Lower lobe of right lung (tissue), 2 donors: Measurements from ENCODE around the gene TEX11. TPM values are rescaled to one million over a fixed set of nuclear protein-coding genes. Genes with fewer than 3 reads are reported as not detected.

Experiments
- ATAC-seq, 2 donors: fragments of 200-7000 bp; cut with Tn5 transposase; one replicate each; pipeline ENCODE4 v1.9.1; 2020 to 2022; ENCODE audit warnings: mild to moderate bottlenecking in 2 of 2, moderate library complexity in 2 of 2
- DNase-seq: peaks from one replicate; pipeline ENCODE4 v3.0.0-alpha.2; 2020
- H3K27ac ChIP-seq: fragments of 200-600 bp; one replicate; pipeline ENCODE4 v1.8.0; 2022
- H3K27me3 ChIP-seq: fragments of 200-600 bp; one replicate; pipeline ENCODE4 v1.8.0; 2022; ENCODE audit warnings: low read depth
- H3K36me3 ChIP-seq: fragments of 200-600 bp; one replicate; pipeline ENCODE4 v1.8.0; 2022; ENCODE audit warnings: mild to moderate bottlenecking
- H3K4me1 ChIP-seq: fragments of 200-600 bp; one replicate; pipeline ENCODE4 v1.8.0; 2022
- H3K4me3 ChIP-seq: fragments of 200-600 bp; one replicate; pipeline ENCODE4 v1.8.0; 2022; ENCODE audit warnings: mild to moderate bottlenecking
- H3K9me3 ChIP-seq: fragments of 200-600 bp; one replicate; pipeline ENCODE4 v1.8.0; 2022
- intact Hi-C: fragments of 100-400 bp; cut with DNase I; formaldehyde crosslinking; loops from one replicate; pipeline ENCODE4 v1.11.0; 2022
- total RNA-seq: library from RNA; stranded (reverse); fragmentation: NEBNext Ultra II Directional; extraction: Animal tissue kit (Norgen Biotek cat#: 25700); gene quantifications from one replicate; pipeline ENCODE4 v1.2.1, GENCODE V29; 2021
- TF ChIP-seq, protein P1 (sequence below): fragments of 200-600 bp; IDR thresholded peaks from one replicate; pipeline ENCODE4 v1.8.0; 2022; ENCODE audit warnings: antibody characterized with exemption, mild to moderate bottlenecking
- donor health status: DM: no; HTN: yes; CAD: no; lungs with severe emphysema.

The TEX11 gene
- total RNA-seq, 1 donor from 2014 or later, result not detected

DNA sequence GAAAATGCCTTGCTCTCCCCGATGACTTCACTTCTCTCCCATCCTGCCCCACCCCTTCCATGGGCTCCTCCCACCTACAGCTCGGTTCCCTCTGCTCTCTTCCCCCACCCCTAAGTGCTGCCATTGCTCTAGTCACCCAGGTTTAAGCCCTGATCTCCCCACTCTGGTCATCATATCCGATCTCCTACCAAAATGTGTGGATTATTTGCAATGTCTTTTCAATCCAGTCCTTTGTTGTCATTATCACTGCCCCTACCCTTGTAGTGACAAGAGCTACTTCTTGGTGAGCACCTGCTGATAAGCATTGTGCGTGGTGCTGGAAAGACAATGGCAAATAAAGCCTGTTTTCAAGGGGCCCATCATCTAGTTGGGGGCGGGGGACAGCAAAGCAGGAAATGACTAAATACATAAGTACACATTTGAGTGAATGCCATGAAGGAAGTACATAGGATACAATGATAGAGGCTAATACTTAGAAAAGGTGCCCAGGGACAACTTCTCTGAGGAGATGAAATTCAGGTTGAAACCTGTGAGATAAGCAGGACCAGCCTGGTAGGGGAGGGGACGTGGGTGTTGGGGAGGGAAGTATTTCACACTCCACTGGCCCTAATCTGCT, 400.1 kb downstream of the TEX11 start:
- DNase-seq (no peak), ATAC-seq (no peak)
- H3K27ac ChIP-seq, result no peak overlapping the region
- no peaks in the 10 kb centered on the region for H3K36me3 ChIP-seq
- H3K9me3 ChIP-seq, result no peaks in the 10 kb centered on the region
- intact Hi-C loops, result no loop called here
- H3K4me3 ChIP-seq, result no peak overlapping the region
- H3K4me1 ChIP-seq, result no peaks in the 10 kb centered on the region
- no peaks in the 10 kb centered on the region for H3K27me3 ChIP-seq
- TF ChIP-seq, protein P1, sequence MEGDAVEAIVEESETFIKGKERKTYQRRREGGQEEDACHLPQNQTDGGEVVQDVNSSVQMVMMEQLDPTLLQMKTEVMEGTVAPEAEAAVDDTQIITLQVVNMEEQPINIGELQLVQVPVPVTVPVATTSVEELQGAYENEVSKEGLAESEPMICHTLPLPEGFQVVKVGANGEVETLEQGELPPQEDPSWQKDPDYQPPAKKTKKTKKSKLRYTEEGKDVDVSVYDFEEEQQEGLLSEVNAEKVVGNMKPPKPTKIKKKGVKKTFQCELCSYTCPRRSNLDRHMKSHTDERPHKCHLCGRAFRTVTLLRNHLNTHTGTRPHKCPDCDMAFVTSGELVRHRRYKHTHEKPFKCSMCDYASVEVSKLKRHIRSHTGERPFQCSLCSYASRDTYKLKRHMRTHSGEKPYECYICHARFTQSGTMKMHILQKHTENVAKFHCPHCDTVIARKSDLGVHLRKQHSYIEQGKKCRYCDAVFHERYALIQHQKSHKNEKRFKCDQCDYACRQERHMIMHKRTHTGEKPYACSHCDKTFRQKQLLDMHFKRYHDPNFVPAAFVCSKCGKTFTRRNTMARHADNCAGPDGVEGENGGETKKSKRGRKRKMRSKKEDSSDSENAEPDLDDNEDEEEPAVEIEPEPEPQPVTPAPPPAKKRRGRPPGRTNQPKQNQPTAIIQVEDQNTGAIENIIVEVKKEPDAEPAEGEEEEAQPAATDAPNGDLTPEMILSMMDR, result no peak

DNA sequence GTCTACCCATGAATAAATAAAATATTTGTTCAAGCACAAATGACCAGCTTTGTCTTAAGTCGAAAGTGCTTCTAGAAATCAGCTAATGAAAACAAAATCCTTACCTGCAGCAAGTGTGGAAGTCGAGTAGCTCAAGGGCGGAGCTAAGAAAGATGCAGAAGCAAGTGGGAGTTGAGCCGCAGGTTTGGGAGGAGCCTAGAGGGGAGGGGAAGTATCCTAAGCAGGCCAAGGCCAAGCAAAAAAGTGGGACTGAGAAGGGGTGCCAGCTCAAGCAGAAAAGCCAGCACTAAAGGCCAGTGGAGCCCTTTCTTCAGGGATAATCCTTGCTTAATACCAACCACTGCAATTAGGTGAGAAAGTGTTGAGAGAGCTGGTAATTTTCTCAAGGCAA, 403.1 kb downstream of the TEX11 start:
- intact Hi-C loops, result no loop called here

DNA sequence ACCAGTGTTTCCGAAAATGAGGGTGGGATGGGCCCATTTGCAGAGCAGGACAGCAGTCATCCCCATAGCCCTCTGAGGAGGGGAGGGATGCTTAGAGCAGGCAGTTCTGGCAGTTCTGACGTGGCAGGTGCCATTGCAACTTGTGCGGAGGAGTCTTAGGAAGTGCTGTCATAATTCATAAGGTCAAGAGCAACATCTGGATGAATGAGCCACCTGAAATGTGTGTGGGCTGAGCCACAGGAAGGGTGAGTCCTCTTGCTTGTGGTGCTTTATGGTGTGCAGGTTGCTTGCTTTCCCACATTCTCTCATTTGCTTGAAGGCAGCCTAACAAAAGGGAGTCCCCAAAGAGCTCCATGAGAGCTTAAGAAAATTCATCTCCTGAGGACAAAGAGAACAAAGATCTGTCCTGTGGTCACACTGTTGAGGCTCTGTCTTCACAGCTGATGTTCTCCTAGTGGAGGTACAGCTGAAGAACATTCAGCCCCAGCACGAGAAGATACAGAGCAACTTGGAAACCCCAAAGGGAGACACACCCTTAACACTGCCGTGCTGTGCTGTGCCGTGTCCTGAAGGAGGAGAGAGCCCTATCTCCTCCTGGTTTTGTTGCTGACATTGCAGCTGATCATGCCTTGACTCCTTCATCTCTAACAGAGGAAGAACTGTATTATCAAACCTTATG, 403.6 kb downstream of the TEX11 start:
- TF ChIP-seq, protein P1, result no peak
- no peak for ATAC-seq
- Histone ChIP-seq H3K27ac (no peak overlapping the region), H3K27me3 (no peaks in the 10 kb centered on the region), H3K4me1 (no peaks in the 10 kb centered on the region), H3K9me3 (no peaks in the 10 kb centered on the region), H3K4me3 (no peak overlapping the region), H3K36me3 (peaks cover 8% of the 10 kb centered on the region)
- DNase-seq, result no peak
- intact Hi-C loops, result no loop called here

More for the DNA sequence above, 403.1 kb downstream of the TEX11 start:
- no peak for ATAC-seq
- no peak for DNase-seq
- Histone ChIP-seq H3K4me1 (no peaks in the 10 kb centered on the region), H3K4me3 (no peak overlapping the region), H3K36me3 (peaks cover 3% of the 10 kb centered on the region), H3K27ac (no peak overlapping the region), H3K27me3 (no peaks in the 10 kb centered on the region), H3K9me3 (no peaks in the 10 kb centered on the region)
- TF ChIP-seq, protein P1, result no peak

DNA sequence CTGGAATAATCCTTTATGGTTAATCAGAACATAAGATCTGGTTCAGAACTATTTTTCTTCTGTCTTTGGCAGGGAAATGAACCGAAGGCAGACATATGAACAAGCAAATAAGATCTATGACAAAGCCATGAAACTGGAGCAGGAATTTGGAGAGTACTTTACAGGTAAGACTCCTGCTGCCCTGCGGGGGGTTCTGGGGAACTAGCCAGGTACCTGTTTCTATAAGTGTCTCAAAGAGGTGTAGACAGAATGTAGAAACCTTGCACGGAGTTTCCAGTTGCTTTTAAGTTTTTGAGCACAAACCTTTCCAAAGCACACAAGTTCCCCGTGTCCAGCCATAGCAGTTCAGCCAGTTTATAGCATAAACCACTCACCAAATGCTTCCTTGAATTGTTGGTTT, 407.7 kb downstream of the TEX11 start:
- no peak overlapping the region for H3K4me3 ChIP-seq
- no peaks in the 10 kb centered on the region for H3K9me3 ChIP-seq
- H3K27ac ChIP-seq, result no peak overlapping the region
- TF ChIP-seq, protein P1, result no peak
- no peaks in the 10 kb centered on the region for H3K4me1 ChIP-seq
- ATAC-seq, result peak in 1 of 2 donors; percentile 41
- intact Hi-C loops, result no loop called here
- no peaks in the 10 kb centered on the region for H3K27me3 ChIP-seq
- no peak for DNase-seq
- peaks cover 20% of the 10 kb centered on the region for H3K36me3 ChIP-seq

DNA sequence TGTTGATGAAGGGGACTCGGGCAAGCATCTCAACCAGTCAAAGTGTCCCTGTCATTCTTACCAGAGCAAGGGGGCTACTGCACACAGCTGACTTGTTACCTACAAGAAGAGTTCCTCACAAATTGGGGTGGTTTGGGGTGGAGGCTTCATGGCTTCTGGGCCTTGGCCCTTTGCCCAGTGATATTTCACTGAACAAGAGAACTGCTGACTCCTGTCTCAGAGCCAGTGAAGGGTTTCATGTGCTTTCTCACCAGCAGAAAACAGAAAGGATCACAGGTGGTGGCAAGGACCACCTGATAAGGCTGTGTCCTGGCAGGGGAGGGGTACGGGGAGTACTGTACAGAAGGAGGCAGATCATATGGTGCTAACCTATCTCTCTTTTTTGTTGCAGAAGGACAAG, 410.4 kb downstream of the TEX11 start:
- ATAC-seq (no peak), DNase-seq (no peak)
- no peak overlapping the region for H3K27ac ChIP-seq
- no peak overlapping the region for H3K4me3 ChIP-seq
- H3K27me3 ChIP-seq, result no peaks in the 10 kb centered on the region
- H3K9me3 ChIP-seq, result no peaks in the 10 kb centered on the region
- peaks cover 33% of the 10 kb centered on the region for H3K36me3 ChIP-seq
- intact Hi-C loops, result no loop called here
- TF ChIP-seq, protein P1, result no peak
- no peaks in the 10 kb centered on the region for H3K4me1 ChIP-seq
